ENCODE results near the gene ZNF804A. TPM values are rescaled to one million over a fixed set of nuclear protein-coding genes. Genes with fewer than 3 reads are reported as not detected.

The ZNF804A gene
- total RNA-seq, result not detected in 2 replicates

GRCh38 chr2:184598316-184599053, at the start of gene ZNF804A:
ZNF804A (plus strand) TSS chr2:184598529; CDS start chr2:184598960, 431 bp downstream.

